HepG2 (cell line): ENCODE measurements around the gene VPS13D. TPM values are rescaled to one million over a fixed set of nuclear protein-coding genes. Genes with fewer than 3 reads are reported as not detected.

Source experiments
- ATAC-seq: fragments of 200-7000 bp; cut with Tn5 transposase; 3 replicates; pipeline ENCODE4 v1.9.1; 2020; ENCODE audit warnings: mild to moderate bottlenecking, moderate library complexity
- BruUV-seq: library from RNA; stranded (reverse); fragments of 400-500 nt; replicated peaks from 2 replicates; lab custom pipeline; 2021; lab: Mats Ljungman, UMichigan
- CTCF ChIA-PET: fragments of 300-600 bp; formaldehyde crosslinking; extraction: SDS; loops from one replicate; lab custom pipeline; 2021; ENCODE audit warnings: low total read pairs, inconsistent platforms, low intra/inter-chr PET ratio; lab: Yijun Ruan, JAX
- POLR2A ChIA-PET: fragments of 350-600 bp; sonication (Branson Sonifier 250); formaldehyde crosslinking; loops from one replicate; lab custom pipeline; 2020; ENCODE audit warnings: antibody characterized with exemption, inconsistent platforms; lab: Yijun Ruan, JAX
- DNase-seq: peaks from one replicate; pipeline ENCODE4 v3.0.0-alpha.2; 2015; ENCODE audit warnings: low spot score
- FAIRE-seq: peaks from 3 replicates; lab custom pipeline; 2011; peaks lifted over from hg19 to GRCh38; lab: Jason Lieb, UNC
- H2AFZ ChIP-seq: one replicate; pipeline ENCODE4 v1.6.1; 2011; ENCODE audit warnings: low read length, inconsistent platforms
- H3K27ac ChIP-seq: fragments of 300-600 bp; 3 replicates; pipeline ENCODE4 v1.8.0; 2011; ENCODE audit warnings: mixed run types, mild to moderate bottlenecking, mixed read lengths, low read length, inconsistent platforms; ENCODE audit not compliant: insufficient read depth; ENCODE audit errors: extremely low read length
- H3K27me3 ChIP-seq, 2 experiments: fragments of 200-600 bp in 1 of 2; 2 replicates in 1 of 2; 3 replicates in 1 of 2; pipeline versions ENCODE4 v1.6.0 to v1.8.0; 2011; ENCODE audit warnings: low read length in 2 of 2, mild to moderate bottlenecking in 2 of 2, moderate library complexity in 2 of 2, inconsistent platforms in 1 of 2; ENCODE audit not compliant: insufficient read depth in 2 of 2, control insufficient read depth in 1 of 2
- H3K36me3 ChIP-seq, 2 experiments: fragments of 200-600 bp in 1 of 2; replicated peaks in 1 of 2; 2 replicates in 1 of 2; 3 replicates in 1 of 2; pipeline versions ENCODE4 v1.5.1 to v1.8.0; 2011; ENCODE audit warnings: low read length in 2 of 2, inconsistent platforms in 1 of 2; ENCODE audit not compliant: insufficient read depth in 2 of 2, control insufficient read depth in 1 of 2
- H3K4me1 ChIP-seq: 2 replicates; pipeline ENCODE4 v1.5.1; 2012; ENCODE audit warnings: low read length, inconsistent platforms; ENCODE audit not compliant: insufficient read depth
- H3K4me2 ChIP-seq: 2 replicates; pipeline ENCODE4 v1.6.0; 2011; ENCODE audit warnings: low read depth, low read length, inconsistent platforms
- H3K4me3 ChIP-seq, 3 experiments: fragments of 200-600 bp in 1 of 3; sonication (generic), shearing (Covaris generic) in 1 of 3; replicated peaks in 1 of 3; 2 replicates each; pipeline ENCODE4 v1.5.1; 2011 to 2016; ENCODE audit warnings: low read length in 3 of 3, inconsistent platforms in 2 of 3, low read depth in 2 of 3, mild to moderate bottlenecking in 2 of 3, control low read depth in 1 of 3, mixed read lengths in 1 of 3; ENCODE audit not compliant: insufficient read depth in 1 of 3
- H3K79me2 ChIP-seq: one replicate; pipeline ENCODE4 v1.6.1; 2011; ENCODE audit warnings: low read length, inconsistent platforms; ENCODE audit not compliant: insufficient read depth
- H3K9ac ChIP-seq: 2 replicates; pipeline ENCODE4 v1.6.0; 2011; ENCODE audit warnings: mild to moderate bottlenecking, low read depth, low read length, inconsistent platforms; ENCODE audit not compliant: insufficient read depth
- H3K9me3 ChIP-seq: 2 replicates; pipeline ENCODE4 v1.5.1; 2012; ENCODE audit warnings: mild to moderate bottlenecking, low read length
- H4K20me1 ChIP-seq: 2 replicates; pipeline ENCODE4 v1.6.0; 2011; ENCODE audit warnings: inconsistent platforms, mild to moderate bottlenecking, low read length, moderate library complexity; ENCODE audit not compliant: insufficient read depth
- CEBPZ ChIP-seq: IDR thresholded peaks from 2 replicates; pipeline ENCODE4 v1.6.1; 2012; ENCODE audit warnings: low read length, improper control_type of control experiment
- GLMP ChIP-seq: sonication (generic); formaldehyde crosslinking; IDR thresholded peaks from 2 replicates; pipeline ENCODE4 v1.9.0; 2021; ENCODE audit warnings: missing genetic modification reagents, mild to moderate bottlenecking, borderline replicate concordance
- HIVEP1 ChIP-seq: sonication (generic); formaldehyde crosslinking; IDR thresholded peaks from 2 replicates; pipeline ENCODE4 v1.4.0; 2020; ENCODE audit warnings: mild to moderate bottlenecking, missing genetic modification reagents
- MXI1 ChIP-seq: IDR thresholded peaks from 3 replicates; pipeline ENCODE4 v1.6.1; 2012; ENCODE audit warnings: low read depth, low read length, inconsistent platforms, borderline replicate concordance
- SMAD3 ChIP-seq: sonication (generic); formaldehyde crosslinking; IDR thresholded peaks from 2 replicates; pipeline ENCODE4 v1.4.0; 2020; ENCODE audit warnings: missing genetic modification reagents
- ZFYVE20 ChIP-seq: sonication (generic); formaldehyde crosslinking; IDR thresholded peaks from 2 replicates; pipeline ENCODE4 v1.8.0; 2023; ENCODE audit warnings: low read depth, mild to moderate bottlenecking, moderate library complexity, missing genetic modification reagents, borderline replicate concordance
- ZNF230 ChIP-seq: sonication (generic); formaldehyde crosslinking; IDR thresholded peaks from 2 replicates; pipeline ENCODE4 v1.4.0; 2020; ENCODE audit warnings: mild to moderate bottlenecking, missing genetic modification reagents
- ZNF329 ChIP-seq: sonication (generic); formaldehyde crosslinking; IDR thresholded peaks from 2 replicates; pipeline ENCODE4 v1.9.0; 2021; ENCODE audit warnings: low read depth, mild to moderate bottlenecking, missing genetic modification reagents
- ZNF34 ChIP-seq: sonication (generic); formaldehyde crosslinking; IDR thresholded peaks from 2 replicates; pipeline ENCODE4 v1.4.0; 2020; ENCODE audit warnings: mild to moderate bottlenecking, missing genetic modification reagents, borderline replicate concordance
- ZNF510 ChIP-seq: sonication (generic); formaldehyde crosslinking; IDR thresholded peaks from 2 replicates; pipeline ENCODE4 v1.4.0; 2020; ENCODE audit warnings: low read depth, mild to moderate bottlenecking, missing genetic modification reagents
- ZNF574 ChIP-seq: sonication (generic); formaldehyde crosslinking; IDR thresholded peaks from 2 replicates; pipeline ENCODE4 v1.4.0; 2020; ENCODE audit warnings: missing genetic modification reagents
- ZNF7 ChIP-seq: IDR thresholded peaks from 2 replicates; pipeline ENCODE4 v1.6.1; 2016; ENCODE audit warnings: missing biosample characterization, missing genetic modification reagents
- WGBS: methylation state at CpG from one replicate; pipeline ENCODE4 v1.1.6; 2017; ENCODE audit warnings: low lambda C conversion rate; 5-methylcytosine and 5-hydroxymethylcytosine counted together
- in situ Hi-C: cut with HindIII; loops from 2 replicates; pipeline ENCODE4 v1.10.0; 2017; ENCODE audit warnings: low pct_unique_long_range_greater_than_20kb; ENCODE audit not compliant: extremely low pct_ligation_motif_present
- intact Hi-C: fragments of 100-400 bp; cut with micrococcal nuclease; formaldehyde crosslinking; loops from one replicate; pipeline ENCODE4 v1.10.0; 2022; ENCODE audit not compliant: unreplicated experiment
- polyA plus RNA-seq, 8 experiments: library from polyadenylated mRNA; depleted of rRNA in 3 of 8; stranded (reverse) in 7 of 8; unstranded in 1 of 8; fragments of >200 nt; fragmentation: Illumina TruSeq in 4 of 8; extraction: Trizol in 4 of 8; gene quantifications; 2 replicates each; pipeline versions ENCODE4 v1.2.1 to v1.2.3, GENCODE V29; 2011 to 2016; ENCODE audit warnings: low read depth in 4 of 8, missing spikeins in 1 of 8, mixed read lengths in 1 of 8; ENCODE audit not compliant: insufficient read depth in 1 of 8
- total RNA-seq, 5 experiments: library from RNA; depleted of rRNA; stranded (reverse); fragments of >200 nt; fragmentation: Illumina TruSeq; extraction: Trizol; gene quantifications; 2 replicates each; pipeline ENCODE4 v1.2.3, GENCODE V29; 2016; ENCODE audit warnings: low read depth in 1 of 5

Gene VPS13D
- total and polyA plus RNA-seq, 2 of the 13 experiments (the other 11 are each of a cell fraction or from before 2014, with no cell fraction given): 8.6 to 13.9 TPM

GRCh38 chr1:12488666-12489354, 259.0 kb downstream of the VPS13D start:
- Histone ChIP-seq H3K79me2 (no peaks in the 10 kb centered on the region), H2AFZ (no peak overlapping the region), H3K4me3 (no peak overlapping the region), H4K20me1 (no peaks in the 10 kb centered on the region), H3K27me3 (no peaks in the 10 kb centered on the region), H3K9ac (no peak overlapping the region), H3K27ac (no peak overlapping the region), H3K4me1 (peaks cover 46% of the 10 kb centered on the region), H3K4me2 (no peak overlapping the region), H3K9me3 (no peaks in the 10 kb centered on the region), H3K36me3 (no peaks in the 10 kb centered on the region)
- ATAC-seq (no peak), FAIRE-seq (no peak), DNase-seq (no peak)
- ChIA-PET CTCF (no interaction called here), POLR2A (no interaction called here)
- intact Hi-C loops (no loop called here), in situ Hi-C loops (no loop called here)
- no peak for TF ChIP-seq HIVEP1 (CRISPR knock-in tag)
- no peak for TF ChIP-seq GLMP (CRISPR knock-in tag)
- TF ChIP-seq ZNF7 (CRISPR knock-in tag): no peak
- no peak for TF ChIP-seq ZNF230
- no peak for TF ChIP-seq MXI1
- no peak for TF ChIP-seq ZNF510
- TF ChIP-seq CEBPZ: no peak
- TF ChIP-seq ZNF574 (CRISPR knock-in tag): no peak
- TF ChIP-seq SMAD3 (CRISPR knock-in tag): no peak
- TF ChIP-seq ZFYVE20 (CRISPR knock-in tag): no peak
- no peak for TF ChIP-seq ZNF34 (CRISPR knock-in tag)
- TF ChIP-seq ZNF329 (CRISPR knock-in tag): no peak
- WGBS: 98% methylated on average over 4 of the region's 4 CpGs
- no TSS peak for BruUV-seq
